KMS-11 (cell line): ENCODE data around the gene WDR36.

ENCODE experiments used
- H2AFZ ChIP-seq: fragments of 200-600 bp; sonication (generic); 2 replicates; pipeline ENCODE4 v1.6.1; 2016; ENCODE audit warnings: antibody characterized with exemption, mixed run types, low read depth
- H3K27ac ChIP-seq: fragments of 200-600 bp; sonication (generic); 2 replicates; pipeline ENCODE4 v1.6.1; 2016; ENCODE audit warnings: mild to moderate bottlenecking, mixed run types
- H3K27me3 ChIP-seq: fragments of 200-600 bp; sonication (generic); 2 replicates; pipeline ENCODE4 v1.6.1; 2017; ENCODE audit warnings: mild to moderate bottlenecking, low read depth, mixed run types, moderate library complexity; ENCODE audit not compliant: insufficient read depth
- H3K36me3 ChIP-seq: fragments of 200-600 bp; sonication (generic); 2 replicates; pipeline ENCODE4 v1.6.1; 2017; ENCODE audit warnings: mild to moderate bottlenecking, mixed run types; ENCODE audit not compliant: insufficient read depth
- H3K4me1 ChIP-seq: fragments of 200-600 bp; sonication (generic); 2 replicates; pipeline ENCODE4 v1.6.1; 2016; ENCODE audit warnings: mild to moderate bottlenecking, low read depth, mixed run types; ENCODE audit not compliant: poor library complexity, severe bottlenecking
- H3K4me2 ChIP-seq: fragments of 200-600 bp; sonication (generic); 2 replicates; pipeline ENCODE4 v1.7.0; 2016; ENCODE audit warnings: mild to moderate bottlenecking, mixed run types
- H3K4me3 ChIP-seq: fragments of 200-600 bp; sonication (generic); IDR thresholded peaks from 2 replicates; pipeline ENCODE4 v1.6.1; 2017; ENCODE audit warnings: low read depth, low read length, mixed read lengths; ENCODE audit not compliant: insufficient read depth
- H3K79me2 ChIP-seq: fragments of 200-600 bp; sonication (generic); 2 replicates; pipeline ENCODE4 v1.6.1; 2016; ENCODE audit warnings: low read depth, mixed run types; ENCODE audit not compliant: insufficient read depth
- H3K9ac ChIP-seq: fragments of 200-600 bp; sonication (generic); 2 replicates; pipeline ENCODE4 v1.6.1; 2016; ENCODE audit warnings: mild to moderate bottlenecking, mixed run types
- H4K20me1 ChIP-seq: fragments of 200-600 bp; sonication (generic); 2 replicates; pipeline ENCODE4 v1.6.1; 2016; ENCODE audit warnings: mild to moderate bottlenecking, mixed run types; ENCODE audit not compliant: insufficient read depth
- CTCF ChIP-seq: fragments of 200-600 bp; sonication (generic); conservative IDR thresholded peaks from 2 replicates; pipeline ENCODE4 v1.6.1; 2017; ENCODE audit warnings: low read depth, mild to moderate bottlenecking, antibody characterized with exemption, low read length, moderate library complexity, mixed read lengths

The WDR36 gene

GRCh38 chr5:111092062-111092853, at the start of gene WDR36:
WDR36 (plus strand) TSS chr5:111092348; CDS start chr5:111092457, 109 bp downstream.
- Histone ChIP-seq H4K20me1 (peaks cover 19% of the 10 kb centered on the region; the same call in 1 of the 2 replicates), H3K79me2 (peaks cover 45% of the 10 kb centered on the region), H3K4me1 (peaks cover 21% of the 10 kb centered on the region), H2AFZ (peak within 1 kb of the TSS; percentile 96), H3K27ac (peak within 1 kb of the TSS; percentile 68), H3K4me3 (peak within 1 kb of the TSS; percentile 71), H3K27me3 (no peaks in the 10 kb centered on the region), H3K36me3 (no peaks in the 10 kb centered on the region; the same call in 1 of the 2 replicates), H3K9ac (peak within 1 kb of the TSS; percentile 83), H3K4me2 (peak within 1 kb of the TSS; percentile 97)
- TF ChIP-seq CTCF, result no peak

GRCh38 chr5:111043712-111044506, 48.2 kb upstream of the WDR36 start:
- no peak for TF ChIP-seq CTCF
- H3K9ac ChIP-seq, result no peak overlapping the region
- no peak overlapping the region for H3K4me2 ChIP-seq
- no peaks in the 10 kb centered on the region for H3K27me3 ChIP-seq
- H4K20me1 ChIP-seq, result no peaks in the 10 kb centered on the region
- no peaks in the 10 kb centered on the region for H3K79me2 ChIP-seq
- H2AFZ ChIP-seq, result no peak overlapping the region
- no peaks in the 10 kb centered on the region for H3K36me3 ChIP-seq
- H3K4me1 ChIP-seq, result no peaks in the 10 kb centered on the region
- no peak overlapping the region for H3K4me3 ChIP-seq
- H3K27ac ChIP-seq, result no peak overlapping the region

- H4K20me1 ChIP-seq, result no peaks in the 10 kb centered on the region
- no peaks in the 10 kb centered on the region for H3K79me2 ChIP-seq
- H3K36me3 ChIP-seq, result no peaks in the 10 kb centered on the region
- H3K27me3 ChIP-seq, result no peaks in the 10 kb centered on the region
- H2AFZ ChIP-seq, result no peak overlapping the region
- H3K4me3 ChIP-seq, result no peak overlapping the region
- H3K9ac ChIP-seq, result no peak overlapping the region
- TF ChIP-seq CTCF, result no peak
- no peak overlapping the region for H3K27ac ChIP-seq
- H3K4me1 ChIP-seq, result no peaks in the 10 kb centered on the region
- H3K4me2 ChIP-seq, result no peak overlapping the region
Observed at GRCh38 chr5:111058064-111058463, 34.1 kb upstream of the WDR36 start.

GRCh38 chr5:111060169-111060568, 32.0 kb upstream of the WDR36 start:
- Histone ChIP-seq H3K79me2 (no peaks in the 10 kb centered on the region), H3K27ac (no peak overlapping the region), H4K20me1 (no peaks in the 10 kb centered on the region), H3K4me1 (no peaks in the 10 kb centered on the region), H3K27me3 (no peaks in the 10 kb centered on the region), H2AFZ (no peak overlapping the region), H3K4me3 (no peak overlapping the region), H3K4me2 (no peak overlapping the region), H3K9ac (no peak overlapping the region), H3K36me3 (no peaks in the 10 kb centered on the region)
- no peak for TF ChIP-seq CTCF
